IMR-90 (cell line): Measurements from ENCODE around the gene KCNJ10. TPM values are rescaled to one million over a fixed set of nuclear protein-coding genes. Genes with fewer than 3 reads are reported as not detected.

ENCODE experiments used
- ATAC-seq: fragments of 200-7000 bp; cut with Tn5 transposase; 2 replicates; pipeline ENCODE4 v1.9.1; 2020; ENCODE audit warnings: low read depth, mild to moderate bottlenecking, moderate library complexity
- BruUV-seq: library from RNA; stranded (reverse); fragments of 400-500 nt; replicated peaks from 2 replicates; lab custom pipeline; 2021; lab: Mats Ljungman, UMichigan
- CTCF ChIA-PET: fragments of 300-600 bp; formaldehyde crosslinking; extraction: SDS; loops from one replicate; lab custom pipeline; 2021; ENCODE audit warnings: antibody characterized with exemption; lab: Yijun Ruan, JAX
- POLR2A ChIA-PET: fragments of 300-600 bp; sonication (Branson Sonifier 250); formaldehyde crosslinking; loops from one replicate; lab custom pipeline; 2022; ENCODE audit warnings: antibody characterized with exemption; ENCODE audit not compliant: unreplicated experiment; lab: Charles Lee
- DNase-seq: peaks from one replicate; pipeline ENCODE4 v3.0.0; 2013
- H2AFZ ChIP-seq: replicated peaks from 2 replicates; pipeline ENCODE3; 2013; ENCODE audit warnings: low read length, mild to moderate bottlenecking; ENCODE audit not compliant: poor library complexity
- H2AK5ac ChIP-seq: 2 replicates; pipeline ENCODE4 v1.6.1; 2013; ENCODE audit warnings: low read depth, low read length, inconsistent platforms
- H2AK9ac ChIP-seq: replicated peaks from 2 replicates; pipeline ENCODE3; 2013; ENCODE audit warnings: mild to moderate bottlenecking, low read depth, low read length, moderate library complexity; ENCODE audit not compliant: poor library complexity
- H2BK120ac ChIP-seq: 2 replicates; pipeline ENCODE4 v1.6.1; 2013; ENCODE audit warnings: low read depth, low read length, inconsistent platforms
- H2BK15ac ChIP-seq: 3 replicates; pipeline ENCODE4 v1.6.1; 2013; ENCODE audit warnings: low read depth, low read length, inconsistent platforms
- H2BK20ac ChIP-seq: 2 replicates; pipeline ENCODE4 v1.6.1; 2013; ENCODE audit warnings: low read depth, mild to moderate bottlenecking, inconsistent platforms, low read length, moderate library complexity
- H2BK5ac ChIP-seq: 2 replicates; pipeline ENCODE4 v1.6.1; 2013; ENCODE audit warnings: mild to moderate bottlenecking, low read depth, low read length, inconsistent platforms; ENCODE audit not compliant: poor library complexity, severe bottlenecking
- H3K14ac ChIP-seq: replicated peaks from 2 replicates; pipeline ENCODE4 v1.6.1; 2013; ENCODE audit warnings: low read depth, low read length, inconsistent platforms
- H3K18ac ChIP-seq: 2 replicates; pipeline ENCODE4 v1.6.1; 2013; ENCODE audit warnings: low read depth, low read length, control low read depth
- H3K23ac ChIP-seq: 2 replicates; pipeline ENCODE4 v1.6.1; 2013; ENCODE audit warnings: low read depth, low read length, inconsistent platforms
- H3K27ac ChIP-seq: 2 replicates; pipeline ENCODE4 v1.5.1; 2013; ENCODE audit warnings: mild to moderate bottlenecking, control low read depth, low read length; ENCODE audit not compliant: insufficient read depth
- H3K27me3 ChIP-seq: 2 replicates; pipeline ENCODE4 v1.6.1; 2013; ENCODE audit warnings: low read length; ENCODE audit not compliant: control insufficient read depth, insufficient read depth
- H3K36me3 ChIP-seq: 2 replicates; pipeline ENCODE4 v1.6.1; 2013; ENCODE audit warnings: low read length, mixed read lengths; ENCODE audit not compliant: control insufficient read depth, insufficient read depth
- H3K4ac ChIP-seq: 2 replicates; pipeline ENCODE4 v1.6.1; 2013; ENCODE audit warnings: low read depth, low read length, inconsistent platforms
- H3K4me1 ChIP-seq: 2 replicates; pipeline ENCODE4 v1.6.1; 2013; ENCODE audit warnings: low read length, mixed read lengths; ENCODE audit not compliant: control insufficient read depth, insufficient read depth
- H3K4me2 ChIP-seq: 2 replicates; pipeline ENCODE4 v1.6.1; 2013; ENCODE audit warnings: low read depth, mild to moderate bottlenecking, control low read depth, low read length, moderate library complexity
- H3K4me3 ChIP-seq: 2 replicates; pipeline ENCODE4 v1.5.1; 2013; ENCODE audit warnings: low read depth, mild to moderate bottlenecking, control low read depth, low read length, moderate library complexity; ENCODE audit not compliant: insufficient read depth
- H3K56ac ChIP-seq: 2 replicates; pipeline ENCODE4 v1.6.1; 2013; ENCODE audit warnings: low read length, inconsistent platforms; ENCODE audit not compliant: insufficient read depth; ENCODE audit errors: extremely low read depth
- H3K79me1 ChIP-seq, 2 experiments: 2 replicates each; pipeline ENCODE4 v1.6.1; 2013; ENCODE audit warnings: low read length in 2 of 2, inconsistent platforms in 1 of 2, low read depth in 1 of 2
- H3K9ac ChIP-seq: 2 replicates; pipeline ENCODE4 v1.6.1; 2013; ENCODE audit warnings: low read depth, low read length, control low read depth
- H3K9me1 ChIP-seq: 2 replicates; pipeline ENCODE4 v1.6.1; 2013; ENCODE audit warnings: low read length, inconsistent platforms; ENCODE audit not compliant: insufficient read depth
- H3K9me3 ChIP-seq: 2 replicates; pipeline ENCODE4 v1.6.1; 2013; ENCODE audit warnings: low read length; ENCODE audit not compliant: control insufficient read depth, insufficient read depth
- H4K20me1 ChIP-seq: 2 replicates; pipeline ENCODE4 v1.6.1; 2013; ENCODE audit warnings: low read length, inconsistent platforms; ENCODE audit not compliant: insufficient read depth
- H4K5ac ChIP-seq: 2 replicates; pipeline ENCODE4 v1.6.1; 2013; ENCODE audit warnings: mild to moderate bottlenecking, low read depth, low read length, control low read depth
- H4K8ac ChIP-seq, 2 experiments: 2 replicates each; pipeline ENCODE4 v1.6.1; 2013; ENCODE audit warnings: low read depth in 2 of 2, low read length in 2 of 2, control low read depth in 1 of 2, inconsistent platforms in 1 of 2
- H4K91ac ChIP-seq: 2 replicates; pipeline ENCODE4 v1.6.1; 2013; ENCODE audit warnings: low read depth, low read length, inconsistent platforms; ENCODE audit not compliant: insufficient read depth
- BHLHE40 ChIP-seq: fragments of 150-350 bp; IDR thresholded peaks from 2 replicates; pipeline ENCODE4 v1.6.1; 2016; ENCODE audit warnings: mild to moderate bottlenecking, low read depth, low read length
- CEBPB ChIP-seq: IDR thresholded peaks from 2 replicates; pipeline ENCODE4 v1.6.1; 2012; ENCODE audit warnings: low read depth, low read length, improper control_type of control experiment
- CHD1 ChIP-seq: IDR thresholded peaks from 2 replicates; pipeline ENCODE4 v1.6.1; 2012; ENCODE audit warnings: low read depth, low read length, improper control_type of control experiment
- FOS ChIP-seq: fragments of 150-350 bp; IDR thresholded peaks from 2 replicates; pipeline ENCODE4 v1.6.1; 2016; ENCODE audit warnings: low read depth, low read length
- MAFK ChIP-seq: IDR thresholded peaks from 2 replicates; pipeline ENCODE4 v1.6.1; 2012; ENCODE audit warnings: low read depth, low read length, improper control_type of control experiment
- MAZ ChIP-seq: IDR thresholded peaks from 2 replicates; pipeline ENCODE4 v1.6.1; 2012; ENCODE audit warnings: low read depth, mild to moderate bottlenecking, low read length, improper control_type of control experiment, moderate library complexity, borderline replicate concordance
- NFE2L2 ChIP-seq: fragments of 150-350 bp; IDR thresholded peaks from 2 replicates; pipeline ENCODE4 v1.6.1; 2016; ENCODE audit warnings: low read depth, mild to moderate bottlenecking, low read length
- POLR2A ChIP-seq: IDR thresholded peaks from 2 replicates; pipeline ENCODE4 v1.6.1; 2012; ENCODE audit warnings: mild to moderate bottlenecking, low read depth, low read length
- RCOR1 ChIP-seq: IDR thresholded peaks from 2 replicates; pipeline ENCODE4 v1.6.1; 2012; ENCODE audit warnings: mild to moderate bottlenecking, low read length, improper control_type of control experiment; ENCODE audit not compliant: insufficient replicate concordance
- RFX5 ChIP-seq: IDR thresholded peaks from 2 replicates; pipeline ENCODE4 v1.8.0; 2012; ENCODE audit warnings: low read depth, mild to moderate bottlenecking, low read length, moderate library complexity
- SMC3 ChIP-seq: fragments of 150-350 bp; IDR thresholded peaks from 2 replicates; pipeline ENCODE4 v1.6.1; 2016; ENCODE audit warnings: low read depth, mild to moderate bottlenecking, antibody characterized with exemption, low read length, moderate library complexity
- dilution Hi-C: fragments of 300-500 bp; cut with HindIII; formaldehyde crosslinking; loops from one replicate; pipeline ENCODE4 v1.14.3; 2018; ENCODE audit warnings: low sequenced_read_pairs; ENCODE audit not compliant: unreplicated experiment
- in situ Hi-C: fragments of 300-500 bp; cut with MboI; formaldehyde crosslinking; loops from 3 replicates; pipeline ENCODE4 v1.14.3; 2019; ENCODE audit warnings: low sequenced_read_pairs, inconsistent platforms, mixed read lengths
- intact Hi-C: fragments of 100-400 bp; cut with micrococcal nuclease; formaldehyde crosslinking; loops from 2 replicates; pipeline ENCODE4 v1.10.0; 2022
- polyA plus RNA-seq, 3 experiments: library from polyadenylated mRNA; depleted of rRNA; stranded (reverse); fragments of >200 nt; gene quantifications; 2 replicates each; pipeline ENCODE4 v1.2.3, GENCODE V29; 2012; ENCODE audit warnings: low replicate concordance in 1 of 3
- total RNA-seq: library from RNA; depleted of rRNA; stranded (reverse); fragments of >200 nt; gene quantifications from 2 replicates; pipeline ENCODE4 v1.2.3, GENCODE V29; 2012
- TF ChIP-seq, protein P1 (sequence below): conservative IDR thresholded peaks from 2 replicates; pipeline ENCODE4 v1.5.1; 2012; ENCODE audit warnings: mild to moderate bottlenecking, low read depth, low read length, improper control_type of control experiment
- TF ChIP-seq, protein P2 (sequence below): fragments of 150-350 bp; IDR thresholded peaks from 2 replicates; pipeline ENCODE4 v1.6.1; 2017; ENCODE audit warnings: mild to moderate bottlenecking, antibody characterized with exemption, low read length, low read depth
- TF ChIP-seq, protein P3 (sequence below): fragments of 150-350 bp; IDR thresholded peaks from 2 replicates; pipeline ENCODE4 v1.6.1; 2016; ENCODE audit warnings: low read depth, mild to moderate bottlenecking, low read length, moderate library complexity, borderline replicate concordance

KCNJ10 gene
- total and polyA plus RNA-seq, 2 of the 4 experiments (the other 2 are of a cell fraction), result not detected

DNA sequence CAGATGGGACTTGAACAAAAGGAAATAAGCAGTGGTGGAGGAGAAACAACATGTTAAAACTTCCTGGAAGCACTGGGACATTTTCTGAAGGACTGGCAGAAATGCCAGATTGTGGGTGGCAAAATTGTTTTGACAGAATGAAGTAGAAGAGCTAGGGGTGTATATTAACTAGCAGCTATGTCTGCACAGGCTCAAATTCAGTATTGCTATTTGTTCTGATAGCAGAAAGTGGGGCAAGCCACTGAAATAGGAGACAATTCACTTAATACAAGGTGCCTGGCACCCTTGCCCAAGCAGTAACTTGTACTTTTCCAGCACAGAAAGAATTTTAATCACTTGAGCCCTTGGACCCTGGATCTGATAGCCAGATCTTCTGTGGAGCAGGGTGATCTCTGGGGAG is 26.4 kb downstream of the KCNJ10 start:
- Histone ChIP-seq H2AK9ac (no peak overlapping the region), H2BK15ac (no peak overlapping the region), H3K18ac (no peak overlapping the region), H2BK20ac (no peak overlapping the region), H2BK5ac (no peak overlapping the region), H3K27me3 (peaks cover 37% of the 10 kb centered on the region), H3K4ac (no peak overlapping the region), H3K9ac (no peak overlapping the region), H3K23ac (no peak overlapping the region), H4K20me1 (no peaks in the 10 kb centered on the region), H2AK5ac (no peak overlapping the region), H3K56ac (no peak overlapping the region), H3K4me3 (no peak overlapping the region), H3K79me1 (no peaks in the 10 kb centered on the region), H2AFZ (no peak overlapping the region), H2BK120ac (no peak overlapping the region), H3K4me1 (no peaks in the 10 kb centered on the region), H3K27ac (no peak overlapping the region), H3K9me3 (no peaks in the 10 kb centered on the region), H4K5ac (no peak overlapping the region), H4K91ac (no peak overlapping the region), H3K9me1 (no peaks in the 10 kb centered on the region), H3K4me2 (no peak overlapping the region), H4K8ac (no peak overlapping the region), H3K36me3 (no peaks in the 10 kb centered on the region), H3K14ac (no peak overlapping the region)
- in situ Hi-C loops (no loop called here), dilution Hi-C loops (no loop called here), intact Hi-C loops (no loop called here)
- CTCF ChIA-PET, result interaction anchor here (1.4 kb wide), 1 partner anchor 13 kb away, joined by 3 read pairs; no protein-coding TSS in a partner anchor
- BruUV-seq, result no TSS peak
- no peak for DNase-seq
- POLR2A ChIA-PET, result no interaction called here
- TF ChIP-seq CEBPB, result no peak
- no peak for TF ChIP-seq FOS
- TF ChIP-seq, protein P1, sequence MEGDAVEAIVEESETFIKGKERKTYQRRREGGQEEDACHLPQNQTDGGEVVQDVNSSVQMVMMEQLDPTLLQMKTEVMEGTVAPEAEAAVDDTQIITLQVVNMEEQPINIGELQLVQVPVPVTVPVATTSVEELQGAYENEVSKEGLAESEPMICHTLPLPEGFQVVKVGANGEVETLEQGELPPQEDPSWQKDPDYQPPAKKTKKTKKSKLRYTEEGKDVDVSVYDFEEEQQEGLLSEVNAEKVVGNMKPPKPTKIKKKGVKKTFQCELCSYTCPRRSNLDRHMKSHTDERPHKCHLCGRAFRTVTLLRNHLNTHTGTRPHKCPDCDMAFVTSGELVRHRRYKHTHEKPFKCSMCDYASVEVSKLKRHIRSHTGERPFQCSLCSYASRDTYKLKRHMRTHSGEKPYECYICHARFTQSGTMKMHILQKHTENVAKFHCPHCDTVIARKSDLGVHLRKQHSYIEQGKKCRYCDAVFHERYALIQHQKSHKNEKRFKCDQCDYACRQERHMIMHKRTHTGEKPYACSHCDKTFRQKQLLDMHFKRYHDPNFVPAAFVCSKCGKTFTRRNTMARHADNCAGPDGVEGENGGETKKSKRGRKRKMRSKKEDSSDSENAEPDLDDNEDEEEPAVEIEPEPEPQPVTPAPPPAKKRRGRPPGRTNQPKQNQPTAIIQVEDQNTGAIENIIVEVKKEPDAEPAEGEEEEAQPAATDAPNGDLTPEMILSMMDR, result no peak
- no peak for TF ChIP-seq MAFK
- no peak for TF ChIP-seq MAZ
- TF ChIP-seq SMC3, result no peak
- TF ChIP-seq, protein P2, sequence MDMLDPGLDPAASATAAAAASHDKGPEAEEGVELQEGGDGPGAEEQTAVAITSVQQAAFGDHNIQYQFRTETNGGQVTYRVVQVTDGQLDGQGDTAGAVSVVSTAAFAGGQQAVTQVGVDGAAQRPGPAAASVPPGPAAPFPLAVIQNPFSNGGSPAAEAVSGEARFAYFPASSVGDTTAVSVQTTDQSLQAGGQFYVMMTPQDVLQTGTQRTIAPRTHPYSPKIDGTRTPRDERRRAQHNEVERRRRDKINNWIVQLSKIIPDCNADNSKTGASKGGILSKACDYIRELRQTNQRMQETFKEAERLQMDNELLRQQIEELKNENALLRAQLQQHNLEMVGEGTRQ, result no peak
- TF ChIP-seq RCOR1, result no peak
- no peak for TF ChIP-seq CHD1
- no peak for TF ChIP-seq NFE2L2
- TF ChIP-seq, protein P3, sequence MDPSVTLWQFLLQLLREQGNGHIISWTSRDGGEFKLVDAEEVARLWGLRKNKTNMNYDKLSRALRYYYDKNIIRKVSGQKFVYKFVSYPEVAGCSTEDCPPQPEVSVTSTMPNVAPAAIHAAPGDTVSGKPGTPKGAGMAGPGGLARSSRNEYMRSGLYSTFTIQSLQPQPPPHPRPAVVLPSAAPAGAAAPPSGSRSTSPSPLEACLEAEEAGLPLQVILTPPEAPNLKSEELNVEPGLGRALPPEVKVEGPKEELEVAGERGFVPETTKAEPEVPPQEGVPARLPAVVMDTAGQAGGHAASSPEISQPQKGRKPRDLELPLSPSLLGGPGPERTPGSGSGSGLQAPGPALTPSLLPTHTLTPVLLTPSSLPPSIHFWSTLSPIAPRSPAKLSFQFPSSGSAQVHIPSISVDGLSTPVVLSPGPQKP, result no peak
- no peak for TF ChIP-seq BHLHE40
- no peak for TF ChIP-seq RFX5
- TF ChIP-seq POLR2A, result no peak
- no peak for ATAC-seq
